Memory B cell (primary cell): ENCODE results near the gene PRRT1.
A peak's percentile ranks its signal among the peaks of the same experiment; 100 is the strongest.

Experiments used
- ATAC-seq: fragments of 150-1000 bp; cut with Tn5 transposase; 2 replicates; pipeline ENCODE4 v1.10.0; 2021; ENCODE audit warnings: low read depth, mild to moderate bottlenecking, moderate library complexity
- DNase-seq, 2 donors: peaks; one replicate each; pipeline ENCODE4 v3.0.0; 2022; ENCODE audit warnings: low spot score in 2 of 2
- H3K27ac Mint-ChIP-seq: one replicate; pipeline ENCODE4 v1.8.0; 2022; ENCODE audit warnings: mild to moderate bottlenecking, moderate library complexity, mixed read lengths
- H3K27me3 Mint-ChIP-seq: one replicate; pipeline ENCODE4 v1.8.0; 2022; ENCODE audit warnings: mixed read lengths
- H3K36me3 Mint-ChIP-seq: one replicate; pipeline ENCODE4 v1.8.0; 2022; ENCODE audit warnings: mild to moderate bottlenecking, mixed read lengths
- H3K4me1 Mint-ChIP-seq: one replicate; pipeline ENCODE4 v1.8.0; 2022; ENCODE audit warnings: mixed read lengths
- H3K4me3 Mint-ChIP-seq: one replicate; pipeline ENCODE4 v1.8.0; 2022; ENCODE audit warnings: mild to moderate bottlenecking, moderate library complexity, mixed read lengths
- H3K9me3 Mint-ChIP-seq: one replicate; pipeline ENCODE4 v1.8.0; 2022; ENCODE audit warnings: mixed read lengths

PRRT1 gene

DNA sequence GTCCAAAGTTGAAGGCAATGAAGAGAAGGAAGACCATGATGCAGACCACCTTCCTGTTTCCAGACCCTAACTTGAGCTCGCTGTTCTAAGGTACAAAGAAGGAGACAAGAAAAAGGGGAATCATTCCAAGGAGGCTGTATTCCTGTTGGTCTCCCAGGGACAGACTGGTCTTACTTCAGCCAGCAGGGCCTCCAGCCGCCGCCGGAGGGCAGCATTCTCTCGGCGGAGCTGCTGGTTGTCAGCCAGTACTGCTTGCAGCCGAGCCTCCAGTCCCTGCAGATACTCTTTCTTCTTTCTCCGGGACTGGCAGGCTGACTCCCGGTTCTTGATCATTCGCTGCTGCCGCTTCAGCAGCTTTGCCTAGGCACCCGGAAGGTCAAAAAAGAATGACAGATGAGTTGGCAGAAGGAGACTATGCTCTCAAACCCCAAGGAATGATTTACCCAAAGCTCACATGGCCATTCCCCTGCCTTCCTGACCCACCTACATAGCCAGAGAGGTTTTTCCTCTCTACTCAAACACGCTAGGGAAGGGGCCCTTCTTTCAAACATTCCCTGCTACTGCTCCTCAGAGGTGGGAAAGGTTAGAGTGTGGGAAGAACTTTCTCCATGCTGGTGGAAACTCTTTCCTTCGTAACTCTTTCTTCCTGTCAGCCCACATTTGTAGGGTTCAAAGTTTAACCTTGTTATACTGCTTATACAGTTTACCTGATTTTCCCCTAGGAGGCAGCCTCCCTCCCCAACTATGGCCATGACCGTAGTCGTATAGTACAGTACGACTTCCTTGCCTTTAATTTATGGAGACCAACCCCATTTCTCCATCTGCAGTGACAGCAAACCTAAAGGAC lies 32.7 kb downstream of the PRRT1 start:
- H3K9me3 Mint-ChIP-seq = no peaks in the 10 kb centered on the region
- H3K4me1 Mint-ChIP-seq = peaks cover 15% of the 10 kb centered on the region
- H3K4me3 Mint-ChIP-seq = no peak overlapping the region
- no peaks in the 10 kb centered on the region for H3K27me3 Mint-ChIP-seq
- H3K36me3 Mint-ChIP-seq = peaks cover 40% of the 10 kb centered on the region
- ATAC-seq (peak; percentile 96), DNase-seq (peak; percentile 58 to 64)
- peak overlapping the region; percentile 36 for H3K27ac Mint-ChIP-seq

DNA sequence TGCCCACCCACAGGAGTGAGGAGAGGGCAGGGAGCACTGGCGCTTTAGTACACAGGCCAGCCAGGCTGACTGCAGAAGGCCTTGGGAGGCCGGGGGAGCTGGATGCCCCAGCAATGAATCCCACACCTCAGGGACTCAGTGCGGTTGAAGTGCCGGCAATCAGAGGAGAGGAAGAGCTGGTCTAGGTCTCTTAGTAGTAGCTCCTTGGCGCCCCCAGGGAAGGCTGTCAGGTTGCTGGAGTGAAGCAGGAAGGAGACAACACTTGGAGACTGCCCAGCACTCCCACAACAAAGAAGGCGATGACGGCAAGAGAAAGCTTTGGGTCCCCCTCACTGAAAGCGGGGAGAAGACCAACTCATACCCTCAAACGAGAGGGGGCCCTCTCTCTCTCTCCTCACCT lies 34.3 kb downstream of the PRRT1 start:
- H3K27ac Mint-ChIP-seq = no peak overlapping the region
- peaks cover 42% of the 10 kb centered on the region for H3K36me3 Mint-ChIP-seq
- H3K4me3 Mint-ChIP-seq = no peak overlapping the region
- H3K27me3 Mint-ChIP-seq = no peaks in the 10 kb centered on the region
- ATAC-seq = no peak
- DNase-seq = no peak
- H3K9me3 Mint-ChIP-seq = no peaks in the 10 kb centered on the region
- H3K4me1 Mint-ChIP-seq = peaks cover 20% of the 10 kb centered on the region

DNA sequence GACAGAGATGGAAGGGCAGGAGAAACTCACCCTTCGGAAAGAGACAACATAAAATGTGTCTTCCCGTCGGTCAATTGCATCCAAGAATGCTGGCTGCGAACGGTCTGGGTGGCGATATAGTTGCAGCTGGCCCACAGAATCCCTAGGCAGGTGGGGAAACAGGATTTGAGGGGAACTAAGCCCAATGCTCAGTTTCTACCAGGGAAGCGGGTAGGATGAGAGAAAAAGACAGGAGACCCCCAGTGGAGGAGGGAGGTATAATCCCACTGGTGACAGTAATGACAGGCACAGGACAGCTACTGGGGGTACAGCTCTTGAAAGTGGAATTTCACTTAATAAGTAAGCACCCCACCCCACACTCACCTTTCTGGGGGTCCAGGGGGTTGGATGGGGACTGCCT lies 35.1 kb downstream of the PRRT1 start:
- Mint-ChIP-seq H3K27me3 (no peaks in the 10 kb centered on the region), H3K4me1 (peaks cover 20% of the 10 kb centered on the region), H3K27ac (no peak overlapping the region), H3K4me3 (no peak overlapping the region), H3K9me3 (no peaks in the 10 kb centered on the region), H3K36me3 (peaks cover 37% of the 10 kb centered on the region)
- no peak for ATAC-seq
- DNase-seq = no peak

DNA sequence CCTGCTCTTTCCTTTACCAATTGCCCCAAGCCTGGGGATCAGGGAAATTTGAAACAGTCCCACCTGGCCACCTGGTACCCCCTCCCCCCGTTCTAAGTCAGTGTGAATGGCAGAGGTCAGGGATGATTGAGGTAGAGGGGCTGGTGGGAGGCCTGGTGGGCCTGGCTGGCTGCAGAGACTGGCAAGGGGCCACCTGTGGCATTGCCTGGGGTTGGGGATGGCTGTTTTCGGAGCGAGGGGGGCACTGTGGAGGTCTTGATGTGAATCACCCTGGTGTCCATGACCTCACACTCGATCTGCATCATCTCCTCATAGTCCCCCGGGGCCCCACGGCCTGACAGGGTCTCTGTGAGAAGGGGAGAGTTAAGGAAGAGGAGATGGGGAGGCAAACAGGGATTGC lies 36.1 kb downstream of the PRRT1 start:
- ATAC-seq = no peak
- H3K27me3 Mint-ChIP-seq = no peaks in the 10 kb centered on the region
- H3K4me3 Mint-ChIP-seq = no peak overlapping the region
- H3K9me3 Mint-ChIP-seq = no peaks in the 10 kb centered on the region
- H3K27ac Mint-ChIP-seq = peak overlapping the region; percentile 26
- peaks cover 20% of the 10 kb centered on the region for H3K4me1 Mint-ChIP-seq
- no peak for DNase-seq
- peaks cover 30% of the 10 kb centered on the region for H3K36me3 Mint-ChIP-seq

DNA sequence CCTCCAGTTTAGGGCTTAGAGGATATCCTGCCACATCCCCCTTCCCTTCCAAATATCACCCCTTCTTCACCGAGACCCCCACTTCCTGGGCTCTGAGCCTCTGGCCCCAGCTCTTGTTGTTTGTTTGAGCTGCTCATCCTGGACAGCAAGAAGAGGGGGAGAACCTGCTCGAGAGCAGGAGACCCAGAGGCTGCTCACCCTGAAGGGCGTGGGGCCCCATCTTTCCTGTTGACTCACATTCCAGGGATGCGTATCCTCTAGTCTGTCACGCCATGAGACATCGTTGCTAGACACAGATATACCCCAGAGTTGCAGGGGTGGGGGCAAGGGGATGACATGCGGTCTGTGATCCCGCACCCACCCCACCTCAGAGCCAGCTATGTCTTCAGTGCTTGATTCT lies 36.9 kb downstream of the PRRT1 start:
- H3K27me3 Mint-ChIP-seq = no peaks in the 10 kb centered on the region
- ATAC-seq (no peak), DNase-seq (no peak)
- peaks cover 26% of the 10 kb centered on the region for H3K36me3 Mint-ChIP-seq
- peaks cover 23% of the 10 kb centered on the region for H3K4me1 Mint-ChIP-seq
- H3K4me3 Mint-ChIP-seq = no peak overlapping the region
- no peaks in the 10 kb centered on the region for H3K9me3 Mint-ChIP-seq
- H3K27ac Mint-ChIP-seq = no peak overlapping the region

DNA sequence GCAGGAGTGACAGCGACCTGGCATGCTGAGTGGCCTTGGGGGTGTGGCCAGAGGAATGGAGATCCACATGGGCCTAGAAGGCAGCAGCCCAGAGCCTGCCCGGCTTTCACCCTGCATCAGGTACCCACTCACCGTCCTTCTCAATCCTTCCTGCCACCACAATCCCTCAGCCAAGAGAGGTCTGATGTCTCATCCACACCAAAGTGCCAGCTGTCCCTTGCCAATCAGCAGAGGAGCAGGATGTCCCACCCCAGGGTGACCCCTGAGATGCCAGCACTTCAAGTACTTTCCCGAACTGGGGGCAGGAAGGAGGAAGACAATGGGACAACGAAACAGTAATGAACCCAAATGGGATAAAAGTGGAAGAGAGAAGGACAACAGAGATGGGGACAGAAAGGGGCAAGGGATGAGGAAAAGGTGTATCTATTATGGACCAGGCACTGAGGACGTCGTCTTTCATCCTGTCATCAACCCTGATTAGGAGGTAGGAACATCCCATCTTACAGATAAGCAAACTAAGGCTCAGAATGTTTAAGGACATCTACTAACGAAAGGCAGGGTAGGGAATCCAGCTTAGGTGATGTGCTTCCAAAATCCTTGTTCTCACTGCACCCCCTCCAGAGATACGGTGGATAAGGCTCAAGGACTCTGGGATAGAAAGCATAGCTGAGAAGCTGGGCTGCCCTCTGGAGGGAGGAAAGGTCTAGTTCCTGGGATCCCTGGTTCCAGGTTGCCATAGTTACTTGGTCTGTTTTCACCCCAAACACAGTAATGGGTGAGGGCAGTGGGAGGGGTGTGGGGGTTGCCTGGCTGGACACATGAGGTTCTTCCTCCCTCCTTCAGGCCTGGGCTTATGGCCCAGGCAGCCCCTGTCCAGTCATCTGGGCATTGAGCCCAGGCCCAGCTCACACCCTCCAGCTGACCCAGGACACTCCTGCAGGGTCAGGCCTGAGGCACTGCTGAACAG lies 38.1 kb downstream of the PRRT1 start:
- Mint-ChIP-seq H3K4me1 (peaks cover 24% of the 10 kb centered on the region), H3K27ac (peak overlapping the region; percentile 67), H3K27me3 (peaks cover 2% of the 10 kb centered on the region), H3K9me3 (no peaks in the 10 kb centered on the region), H3K4me3 (no peak overlapping the region), H3K36me3 (peaks cover 18% of the 10 kb centered on the region)
- no peak for DNase-seq
- no peak for ATAC-seq

DNA sequence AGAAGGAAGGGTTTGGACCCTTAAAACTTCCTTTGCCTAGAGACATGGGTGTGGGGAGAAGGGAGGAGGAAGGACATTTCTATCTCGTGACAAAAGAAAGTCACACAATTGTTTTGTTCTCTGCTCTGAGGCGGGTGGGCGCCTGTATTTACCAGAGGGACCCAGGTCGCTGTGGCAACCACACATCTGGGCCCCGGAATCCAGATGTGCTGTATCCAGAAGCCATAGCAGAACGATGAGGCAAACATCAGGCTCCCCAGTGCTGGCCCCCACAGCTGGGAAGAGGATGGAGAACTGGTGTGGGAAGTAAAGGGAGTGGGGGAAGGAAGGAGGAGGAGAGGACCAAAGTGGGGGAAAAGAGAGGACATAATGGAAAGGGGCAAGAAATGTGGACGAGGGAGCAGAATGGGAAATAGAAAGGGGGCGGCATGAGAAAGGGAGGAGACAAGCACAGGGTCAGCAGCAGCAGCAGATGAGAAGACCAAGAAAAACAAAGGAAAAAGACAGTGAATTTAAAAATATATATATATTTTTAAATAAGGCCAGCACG lies 39.2 kb downstream of the PRRT1 start:
- DNase-seq = no peak
- Mint-ChIP-seq H3K4me1 (peaks cover 30% of the 10 kb centered on the region), H3K27me3 (peaks cover 2% of the 10 kb centered on the region), H3K27ac (peak overlapping the region; percentile 51), H3K36me3 (peaks cover 15% of the 10 kb centered on the region), H3K4me3 (no peak overlapping the region), H3K9me3 (no peaks in the 10 kb centered on the region)
- ATAC-seq = no peak

DNA sequence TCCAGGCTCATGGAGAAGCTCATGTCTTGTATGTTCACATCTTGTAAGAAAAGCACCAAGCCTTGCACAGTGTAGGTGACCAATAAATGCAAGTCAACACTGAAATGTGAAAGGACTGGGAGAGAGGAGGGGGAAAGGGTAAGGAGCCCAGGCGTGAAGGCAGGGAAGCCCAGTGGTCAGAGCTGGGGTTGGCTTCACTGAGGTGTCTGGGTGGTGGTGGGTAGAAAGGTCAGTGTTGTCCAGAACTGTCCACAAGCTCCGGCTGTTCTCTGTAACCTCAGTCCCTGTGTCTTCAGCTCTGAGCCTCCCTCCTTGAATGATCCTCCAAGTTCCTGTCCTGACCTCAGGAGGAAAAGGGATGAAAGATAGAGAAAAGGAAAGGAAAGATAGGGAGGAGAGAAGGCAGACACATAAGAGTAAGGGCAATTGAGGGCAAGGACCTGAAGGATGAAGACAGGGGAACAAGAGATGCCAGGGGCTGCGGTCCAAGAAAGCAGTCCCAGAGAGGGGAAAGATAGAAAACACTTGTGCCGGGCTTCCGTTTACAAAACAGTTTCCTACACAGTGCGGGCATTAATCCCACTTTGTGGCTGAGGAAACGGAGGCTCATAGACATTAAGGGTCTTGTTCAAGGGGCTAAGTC lies 40.2 kb downstream of the PRRT1 start:
- H3K27me3 Mint-ChIP-seq = peaks cover 2% of the 10 kb centered on the region
- DNase-seq (no peak), ATAC-seq (no peak)
- no peak overlapping the region for H3K4me3 Mint-ChIP-seq
- peaks cover 30% of the 10 kb centered on the region for H3K4me1 Mint-ChIP-seq
- H3K27ac Mint-ChIP-seq = peak overlapping the region; percentile 51
- no peaks in the 10 kb centered on the region for H3K9me3 Mint-ChIP-seq
- peaks cover 13% of the 10 kb centered on the region for H3K36me3 Mint-ChIP-seq

DNA sequence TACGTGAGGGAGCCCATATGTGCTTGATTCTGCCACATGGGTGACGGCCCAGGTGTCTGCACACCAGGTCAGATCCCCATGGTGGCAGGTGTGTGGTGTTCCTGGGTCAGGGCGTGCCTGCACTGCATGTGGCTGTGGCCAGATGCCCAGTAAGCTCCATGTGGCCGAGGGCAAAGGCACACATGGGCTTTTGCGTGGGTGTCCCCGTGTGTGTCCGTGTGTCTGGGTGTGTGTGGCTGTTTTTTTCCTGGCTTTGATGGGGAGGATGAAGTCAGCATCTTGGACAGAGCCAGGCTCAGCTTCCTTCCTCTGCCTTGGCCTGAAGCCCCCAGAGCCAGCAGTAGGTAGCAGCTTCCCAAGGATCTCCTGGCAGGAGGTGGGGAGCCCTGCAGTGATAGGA lies 41.1 kb downstream of the PRRT1 start:
- no peak overlapping the region for H3K4me3 Mint-ChIP-seq
- ATAC-seq (no peak), DNase-seq (no peak)
- H3K4me1 Mint-ChIP-seq = peaks cover 27% of the 10 kb centered on the region
- H3K27me3 Mint-ChIP-seq = peaks cover 7% of the 10 kb centered on the region
- no peaks in the 10 kb centered on the region for H3K9me3 Mint-ChIP-seq
- H3K27ac Mint-ChIP-seq = no peak overlapping the region
- peaks cover 10% of the 10 kb centered on the region for H3K36me3 Mint-ChIP-seq

DNA sequence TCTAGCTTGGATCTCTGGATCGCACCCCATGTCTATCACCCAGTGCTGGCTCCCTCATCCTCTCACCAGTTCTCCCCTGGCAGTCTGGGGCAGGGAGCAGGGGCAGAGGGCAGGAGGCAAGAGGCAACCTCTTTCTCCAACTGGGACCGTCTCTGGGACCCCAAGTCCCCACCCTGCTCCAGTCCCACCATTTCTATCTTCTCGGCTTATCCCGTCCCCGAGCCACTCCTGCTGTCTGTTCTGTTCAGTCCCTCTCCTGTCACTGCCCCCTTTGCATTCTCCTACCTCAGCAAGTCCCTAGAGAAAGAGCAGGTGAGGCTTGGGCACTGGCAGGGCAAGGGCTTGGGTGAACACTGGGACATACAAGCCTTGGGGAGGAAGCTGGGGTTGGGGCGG lies 42.0 kb downstream of the PRRT1 start:
- Mint-ChIP-seq H3K27me3 (peaks cover 11% of the 10 kb centered on the region), H3K27ac (peak overlapping the region; percentile 51), H3K9me3 (no peaks in the 10 kb centered on the region), H3K36me3 (peaks cover 4% of the 10 kb centered on the region), H3K4me3 (no peak overlapping the region), H3K4me1 (peaks cover 26% of the 10 kb centered on the region)
- ATAC-seq (no peak), DNase-seq (no peak)

DNA sequence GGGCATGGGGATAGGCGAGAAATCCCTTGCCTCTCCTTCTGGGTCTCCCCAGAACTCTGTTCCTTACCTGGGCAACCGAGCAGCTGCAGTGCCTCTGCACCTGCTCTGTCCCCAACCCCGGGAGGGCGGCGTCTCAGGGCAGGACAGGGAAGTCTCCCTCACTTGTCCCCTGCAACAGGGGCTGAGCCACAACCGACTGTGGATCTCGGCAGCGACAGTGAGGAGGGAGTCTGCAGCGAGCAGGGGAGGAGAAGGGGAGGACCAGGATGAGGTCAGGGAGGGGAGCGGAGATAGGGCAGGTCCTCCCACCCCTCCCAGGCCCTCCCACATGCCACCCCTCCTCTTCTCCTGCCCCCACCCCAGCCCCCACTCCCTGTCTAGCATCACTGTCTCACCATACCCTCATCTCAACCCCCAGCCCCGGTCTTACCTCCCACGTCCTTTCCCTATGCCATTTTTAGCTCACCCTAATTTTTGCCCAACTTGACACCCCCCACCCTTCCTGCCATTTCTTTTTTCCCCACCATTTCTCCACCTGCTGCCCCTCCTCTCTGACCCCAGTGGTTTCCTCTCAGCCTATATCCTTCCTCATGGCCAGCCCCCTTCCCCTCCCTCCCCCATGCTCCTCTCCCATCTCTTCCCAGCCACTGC lies 42.5 kb downstream of the PRRT1 start, which contains the start of gene TNXB:
Gene TNXB (minus strand): TSS at position 225 of the 651 bp plus-strand sequence. CDS start 11,140 bp downstream, outside the sequence.
- Mint-ChIP-seq H3K27ac (peak within 1 kb of the TSS; percentile 51), H3K4me3 (no peak within 1 kb of the TSS), H3K27me3 (peaks cover 13% of the 10 kb centered on the region), H3K4me1 (peaks cover 26% of the 10 kb centered on the region), H3K9me3 (no peaks in the 10 kb centered on the region), H3K36me3 (peaks cover 4% of the 10 kb centered on the region)
- DNase-seq (no peak), ATAC-seq (peak; percentile 26)

DNA sequence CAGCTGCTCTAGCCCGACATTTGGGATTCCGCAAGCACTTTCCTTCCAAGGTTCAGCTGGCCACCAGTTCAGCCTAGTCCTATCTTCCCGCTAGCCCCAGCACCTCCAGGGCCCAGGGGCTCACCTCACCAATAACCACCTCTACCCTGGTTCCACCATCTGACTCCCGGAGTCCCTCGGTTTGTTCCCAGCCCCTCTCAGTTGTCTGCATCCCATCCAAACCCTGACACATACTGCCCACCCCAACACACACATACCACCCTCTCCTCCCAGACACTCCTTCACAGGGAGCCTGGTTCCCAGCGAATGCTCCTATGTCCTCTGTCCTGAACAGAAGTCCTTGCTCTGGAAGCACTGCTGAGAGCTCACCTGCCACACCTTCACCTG lies 43.0 kb downstream of the PRRT1 start:
- H3K4me3 Mint-ChIP-seq = no peak overlapping the region
- DNase-seq (no peak), ATAC-seq (no peak)
- H3K27me3 Mint-ChIP-seq = peaks cover 15% of the 10 kb centered on the region
- H3K36me3 Mint-ChIP-seq = peaks cover 4% of the 10 kb centered on the region
- no peaks in the 10 kb centered on the region for H3K9me3 Mint-ChIP-seq
- peaks cover 26% of the 10 kb centered on the region for H3K4me1 Mint-ChIP-seq
- no peak overlapping the region for H3K27ac Mint-ChIP-seq

DNA sequence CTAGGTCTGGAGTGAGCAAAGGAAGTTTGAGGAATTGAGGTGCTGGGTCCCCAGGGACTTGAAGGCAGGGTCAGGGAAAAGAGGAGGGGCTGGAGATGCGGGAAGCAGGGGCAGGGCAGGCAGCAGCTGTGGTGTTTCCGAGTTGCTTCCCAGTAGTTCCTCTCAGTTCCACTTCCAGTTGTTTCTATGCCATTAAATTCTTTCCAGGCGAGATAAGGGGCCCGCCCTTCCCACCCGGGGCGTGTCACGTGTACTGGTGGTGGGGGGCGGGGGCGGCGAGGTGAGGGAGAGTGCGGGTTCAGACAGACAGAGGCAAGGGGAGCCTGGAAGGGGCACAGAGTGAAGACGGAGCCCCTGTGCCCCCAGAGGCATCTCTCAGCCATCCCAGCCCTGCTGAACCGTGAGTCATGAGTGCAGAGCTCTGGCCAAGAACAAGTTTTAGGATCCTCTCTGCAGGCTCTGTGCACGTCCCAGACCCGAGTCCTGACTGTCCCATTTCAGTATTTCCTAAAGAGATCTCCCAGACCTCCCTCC lies 43.6 kb downstream of the PRRT1 start:
- Mint-ChIP-seq H3K27me3 (peaks cover 18% of the 10 kb centered on the region), H3K36me3 (peaks cover 4% of the 10 kb centered on the region), H3K4me3 (no peak overlapping the region), H3K4me1 (peaks cover 25% of the 10 kb centered on the region), H3K9me3 (no peaks in the 10 kb centered on the region), H3K27ac (no peak overlapping the region)
- ATAC-seq (no peak), DNase-seq (no peak)
